T-cell (primary cell): ENCODE results near the gene CELF2. TPM values are rescaled to one million over a fixed set of nuclear protein-coding genes. Genes with fewer than 3 reads are reported as not detected.

Experiments
- ATAC-seq, 4 experiments: fragments of 200-7000 bp in 3 of 4; fragments of 150-1000 bp in 1 of 4; cut with Tn5 transposase; replicated peaks in 1 of 4; 1 replicate in 3 of 4; 2 replicates in 1 of 4; pipeline ENCODE4 v1.10.0; 2021; ENCODE audit warnings: moderate library complexity in 3 of 4, mild to moderate bottlenecking in 2 of 4, moderate number of reproducible peaks in 1 of 4
- CTCF ChIA-PET, 2 donors: fragments of 300-600 bp; sonication (Branson Sonifier 250); formaldehyde crosslinking; loops; one replicate each; lab custom pipeline; 2022; ENCODE audit warnings: antibody characterized with exemption in 2 of 2; lab: Charles Lee
- POLR2A ChIA-PET, 2 donors: fragments of 300-600 bp; sonication (Branson Sonifier 250); formaldehyde crosslinking; loops; one replicate each; lab custom pipeline; 2022; ENCODE audit warnings: antibody characterized with exemption in 2 of 2; lab: Charles Lee
- DNase-seq, 35 experiments: peaks; one replicate each; pipeline versions ENCODE4 v3.0.0 to v3.0.0-alpha.2; 2013 to 2023
- H3K27ac ChIP-seq: one replicate; pipeline ENCODE4 v1.5.1; 2013; ENCODE audit warnings: low read length
- H3K27me3 ChIP-seq, 2 experiments: replicated peaks in 1 of 2; 1 replicate in 1 of 2; 2 replicates in 1 of 2; pipeline versions ENCODE4 v1.6.1 to v1.7.0; 2013; ENCODE audit warnings: low read length in 1 of 2, mixed read lengths in 1 of 2; ENCODE audit not compliant: control insufficient read depth in 2 of 2, insufficient read depth in 2 of 2; ENCODE audit errors: extremely low read depth in 1 of 2
- H3K36me3 ChIP-seq, 2 donors: 1 replicate in 1 of 2; 2 replicates in 1 of 2; pipeline versions ENCODE4 v1.6.1 to v1.7.0; 2013; ENCODE audit warnings: low read length in 1 of 2; ENCODE audit not compliant: control insufficient read depth in 2 of 2, insufficient read depth in 1 of 2; ENCODE audit errors: extremely low read depth in 1 of 2
- H3K4me1 ChIP-seq, 2 experiments: 1 replicate in 1 of 2; 2 replicates in 1 of 2; pipeline versions ENCODE4 v1.6.1 to v1.7.0; 2013; ENCODE audit warnings: low read length in 2 of 2, mixed read lengths in 1 of 2; ENCODE audit not compliant: insufficient read depth in 2 of 2, control insufficient read depth in 1 of 2; ENCODE audit errors: extremely low read depth in 1 of 2
- H3K4me3 ChIP-seq, 2 donors: 1 replicate in 1 of 2; 2 replicates in 1 of 2; pipeline versions ENCODE4 v1.5.1 to v1.7.0; 2013; ENCODE audit warnings: mild to moderate bottlenecking in 2 of 2, low read length in 1 of 2, moderate library complexity in 1 of 2; ENCODE audit not compliant: control insufficient read depth in 1 of 2; ENCODE audit errors: extremely low read depth in 1 of 2
- H3K9me3 ChIP-seq: 2 replicates; pipeline ENCODE4 v1.7.0; 2013
- H3K27ac Mint-ChIP-seq, 2 donors: one replicate each; pipeline ENCODE4 v1.8.0; 2020 to 2021; ENCODE audit warnings: mild to moderate bottlenecking in 2 of 2, mixed read lengths in 2 of 2
- H3K27me3 Mint-ChIP-seq, 2 donors: one replicate each; pipeline ENCODE4 v1.8.0; 2021 to 2022; ENCODE audit warnings: mixed read lengths in 2 of 2
- H3K36me3 Mint-ChIP-seq: one replicate; pipeline ENCODE4 v1.8.0; 2021; ENCODE audit warnings: mixed read lengths
- H3K4me1 Mint-ChIP-seq, 3 donors: one replicate each; pipeline ENCODE4 v1.8.0; 2020 to 2022; ENCODE audit warnings: mixed read lengths in 3 of 3, mild to moderate bottlenecking in 1 of 3
- H3K4me3 Mint-ChIP-seq, 3 donors: one replicate each; pipeline ENCODE4 v1.8.0; 2020 to 2022; ENCODE audit warnings: mild to moderate bottlenecking in 3 of 3, mixed read lengths in 3 of 3, moderate library complexity in 3 of 3
- H3K9me3 Mint-ChIP-seq, 3 donors: one replicate each; pipeline ENCODE4 v1.8.0; 2020 to 2022; ENCODE audit warnings: mixed read lengths in 3 of 3
- WGBS: methylation state at CpG from one replicate; pipeline ENCODE4 v1.1.5; 2013; ENCODE audit warnings: missing lambda C conversion rate; ENCODE audit not compliant: insufficient coverage; 5-methylcytosine and 5-hydroxymethylcytosine counted together
- total RNA-seq, 35 experiments: library from RNA in 6 of 35; stranded (reverse) in 6 of 35; fragments of 120-200 nt in 1 of 35; gene quantifications; one replicate each; pipeline versions ENCODE4 v1.2.1 to v1.2.4 and lab custom pipeline; 2013 to 2026

CELF2 gene
- total RNA-seq, 5 donors from 2014 or later (not counting 1 experiment from before 2014, with no cell fraction given), result 149 to 225 (median 166) TPM

- H3K27ac ChIP-seq, result peak overlapping the region; percentile 13
- H3K36me3 ChIP-seq, result peaks cover 10 to 53% of the 10 kb centered on the region in 2 donors
- peak overlapping the region; percentile 65 to 68 for H3K27ac Mint-ChIP-seq
- CTCF ChIA-PET, result interaction anchor here in 1 of 2 donors (0.7 kb wide), 1 partner anchor 20 kb away, joined by 5 read pairs; no protein-coding TSS in a partner anchor
- peaks cover 48% of the 10 kb centered on the region in 2 experiments for H3K4me1 ChIP-seq
- H3K9me3 ChIP-seq, result no peaks in the 10 kb centered on the region
- no peak overlapping the region for H3K4me3 ChIP-seq
- no peak for ATAC-seq
- no peaks in the 10 kb centered on the region for H3K27me3 Mint-ChIP-seq
- H3K27me3 ChIP-seq, result no peaks in the 10 kb centered on the region
- H3K4me1 Mint-ChIP-seq, result peaks cover 96 to 99% (median 97%) of the 10 kb centered on the region in 3 donors
- WGBS, result no CpG with 5 or more reads among the region's 1 CpG
- H3K4me3 Mint-ChIP-seq, result peak overlapping the region; percentile 4 to 61 (median 25)
- H3K9me3 Mint-ChIP-seq, result peaks cover 0 to 5% (median 3%) of the 10 kb centered on the region in 3 donors
- peaks cover 88% of the 10 kb centered on the region for H3K36me3 Mint-ChIP-seq
- DNase-seq, result no peak
- POLR2A ChIA-PET, result interaction anchor here (0.7 kb wide), 2 partner anchors 81 to 138 kb away, joined by 10 to 15 read pairs; no protein-coding TSS in a partner anchor
These were observed 168.7 kb downstream of the CELF2 start for GRCh38 chr10:11186374-11186773.

- CTCF ChIA-PET, result interaction anchor here (0.5 to 0.7 kb wide), 3 partner anchors 21 to 69 kb away, joined by 5 to 10 read pairs (median 6); no protein-coding TSS in a partner anchor
- WGBS, result 93% methylated on average over 3 of the region's 6 CpGs
- Mint-ChIP-seq H3K4me3 (peak overlapping the region; percentile 4 to 61 (median 40)), H3K9me3 (peaks cover 0 to 5% (median 0%) of the 10 kb centered on the region in 3 donors), H3K27me3 (no peaks in the 10 kb centered on the region), H3K36me3 (peaks cover 84% of the 10 kb centered on the region), H3K27ac (peak overlapping the region; percentile 42 to 77), H3K4me1 (peaks cover 92 to 98% (median 95%) of the 10 kb centered on the region in 3 donors)
- no peaks in the 10 kb centered on the region for H3K27me3 ChIP-seq
- no peak for ATAC-seq
- peaks cover 19 to 67% of the 10 kb centered on the region in 2 donors for H3K36me3 ChIP-seq
- H3K27ac ChIP-seq, result peak overlapping the region; percentile 53
- DNase-seq, result no peak
- peak overlapping the region in 1 of 2 donors; percentile 27 for H3K4me3 ChIP-seq
- H3K9me3 ChIP-seq, result no peaks in the 10 kb centered on the region
- H3K4me1 ChIP-seq, result peaks cover 28 to 60% of the 10 kb centered on the region in 2 experiments
- POLR2A ChIA-PET, result interaction anchor here (0.5 to 1.2 kb wide), 7 partner anchors 24 to 207 kb away, joined by 3 to 12 read pairs (median 4); no protein-coding TSS in a partner anchor
These were observed 172.1 kb downstream of the CELF2 start for GRCh38 chr10:11189582-11190376.

GRCh38 chr10:11191190-11191589 is 173.5 kb downstream of the CELF2 start:
- peaks cover 27 to 65% of the 10 kb centered on the region in 2 experiments for H3K4me1 ChIP-seq
- no peak overlapping the region for H3K4me3 ChIP-seq
- no peak for DNase-seq
- Mint-ChIP-seq H3K27ac (peak overlapping the region; percentile 60 to 64), H3K9me3 (no peaks in the 10 kb centered on the region), H3K27me3 (no peaks in the 10 kb centered on the region), H3K36me3 (peaks cover 83% of the 10 kb centered on the region), H3K4me3 (peak overlapping the region in 2 of 3 donors; percentile 15 to 61), H3K4me1 (peaks cover 96 to 99% (median 97%) of the 10 kb centered on the region in 3 donors)
- ChIA-PET POLR2A (interaction anchor here in 1 of 2 donors (0.5 kb wide), 1 partner anchor 52 kb away, joined by 4 read pairs; no protein-coding TSS in a partner anchor), CTCF (no interaction called here)
- ATAC-seq, result peak in 1 of 4 experiments; percentile 22
- H3K27me3 ChIP-seq, result no peaks in the 10 kb centered on the region
- H3K36me3 ChIP-seq, result peaks cover 19 to 71% of the 10 kb centered on the region in 2 donors
- no peaks in the 10 kb centered on the region for H3K9me3 ChIP-seq
- peak overlapping the region; percentile 53 for H3K27ac ChIP-seq
- WGBS, result 64% methylated on average over 4 of the region's 5 CpGs

GRCh38 chr10:11191678-11192077 is 174.0 kb downstream of the CELF2 start:
- ATAC-seq (peak in 1 of 4 experiments; percentile 6), DNase-seq (no peak)
- Histone ChIP-seq H3K4me1 (peaks cover 22 to 70% of the 10 kb centered on the region in 2 experiments), H3K36me3 (peaks cover 19 to 76% of the 10 kb centered on the region in 2 donors), H3K4me3 (no peak overlapping the region), H3K9me3 (no peaks in the 10 kb centered on the region), H3K27me3 (no peaks in the 10 kb centered on the region), H3K27ac (peak overlapping the region; percentile 53)
- Mint-ChIP-seq H3K4me1 (peaks cover 96 to 99% (median 97%) of the 10 kb centered on the region in 3 donors), H3K27me3 (no peaks in the 10 kb centered on the region), H3K27ac (peak overlapping the region; percentile 58 to 83), H3K9me3 (no peaks in the 10 kb centered on the region), H3K4me3 (peak overlapping the region in 1 of 3 donors; percentile 61), H3K36me3 (peaks cover 79% of the 10 kb centered on the region)
- ChIA-PET POLR2A (interaction anchor here in 1 of 2 donors (0.5 kb wide), 1 partner anchor 52 kb away, joined by 4 read pairs; no protein-coding TSS in a partner anchor), CTCF (no interaction called here)
- no CpG with 5 or more reads among the region's 5 CpGs for WGBS

GRCh38 chr10:11192304-11193000 is 174.8 kb downstream of the CELF2 start:
- POLR2A ChIA-PET, result no interaction called here
- Histone ChIP-seq H3K27me3 (no peaks in the 10 kb centered on the region), H3K36me3 (peaks cover 19 to 81% of the 10 kb centered on the region in 2 donors), H3K9me3 (no peaks in the 10 kb centered on the region), H3K4me3 (no peak overlapping the region), H3K4me1 (peaks cover 23 to 75% of the 10 kb centered on the region in 2 experiments), H3K27ac (peak overlapping the region; percentile 25)
- peak overlapping the region in 2 of 3 donors; percentile 31 to 61 for H3K4me3 Mint-ChIP-seq
- peak overlapping the region; percentile 80 to 83 for H3K27ac Mint-ChIP-seq
- peaks cover 96 to 99% (median 97%) of the 10 kb centered on the region in 3 donors for H3K4me1 Mint-ChIP-seq
- no peak for DNase-seq
- CTCF ChIA-PET, result interaction anchor here in 1 of 2 donors (0.7 kb wide), 1 partner anchor 79 kb away, joined by 3 read pairs; no protein-coding TSS in a partner anchor
- peak in 1 of 4 experiments; percentile 7 for ATAC-seq
- 75% methylated on average over 5 of the region's 11 CpGs for WGBS
- H3K9me3 Mint-ChIP-seq, result no peaks in the 10 kb centered on the region
- H3K27me3 Mint-ChIP-seq, result no peaks in the 10 kb centered on the region
- peaks cover 80% of the 10 kb centered on the region for H3K36me3 Mint-ChIP-seq
